SK-N-MC (cell line): ENCODE data around the gene TDO2.

Experiments used
- EZH2 ChIP-seq: fragments of 200-600 bp; sonication (generic); IDR thresholded peaks from one replicate; pipeline ENCODE4 v1.6.1; 2017; ENCODE audit warnings: antibody characterized with exemption
- POLR2AphosphoS5 ChIP-seq: IDR thresholded peaks from 2 replicates; pipeline ENCODE4 v1.6.1; 2012; ENCODE audit warnings: mild to moderate bottlenecking, low read depth, low read length, borderline replicate concordance

DNA sequence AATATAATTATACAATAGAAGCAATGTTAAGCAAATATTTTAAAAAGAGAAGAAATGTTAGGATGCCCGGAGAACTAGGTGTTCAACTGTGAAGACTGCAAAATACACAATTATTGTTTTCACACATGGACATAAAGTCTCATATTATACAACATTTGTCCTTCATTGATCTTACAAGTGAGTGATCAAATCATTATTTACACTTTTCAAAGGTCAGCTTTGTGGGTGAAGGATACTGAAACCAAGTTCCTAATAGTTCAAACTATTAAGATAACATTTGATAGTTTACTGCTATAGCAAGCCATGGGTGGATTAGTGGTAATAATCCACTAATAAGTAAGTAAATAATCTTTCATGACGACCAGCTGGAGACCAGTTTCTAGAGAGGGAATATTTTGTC, 26.8 kb downstream of the TDO2 start:
- no peak for TF ChIP-seq POLR2AphosphoS5
- TF ChIP-seq EZH2: no peak
